PC-3 (cell line): ENCODE results near the gene STT3A.

Source experiments
- CTCF ChIP-seq: fragments of 300-600 bp; sonication (generic); conservative IDR thresholded peaks from 2 replicates; pipeline ENCODE4 v1.5.1; 2017; ENCODE audit warnings: antibody characterized with exemption, low read depth, mild to moderate bottlenecking, low read length
- EZH2 ChIP-seq: fragments of 300-600 bp; sonication (generic); IDR thresholded peaks from one replicate; pipeline ENCODE4 v1.6.1; 2017; ENCODE audit warnings: antibody characterized with exemption, mild to moderate bottlenecking, low read length; ENCODE audit not compliant: unreplicated experiment

GRCh38 chr11:125621995-125622394, 29.3 kb downstream of the STT3A start:
- no peak for TF ChIP-seq CTCF
- no peak for TF ChIP-seq EZH2
